Measurements from ENCODE around the gene NACAD. TPM values are rescaled to one million over a fixed set of nuclear protein-coding genes. Genes with fewer than 3 reads are reported as not detected.

Gene NACAD
- polyA plus RNA-seq, 1 donor from 2014 or later: 14.5 TPM

GRCh38 chr7:45084336-45084735 is 4.4 kb downstream of the NACAD start:
- Histone ChIP-seq H3K9me2 (ENCODE audit: insufficient read depth, low read length) (no peaks in the 10 kb centered on the region), H3K36me3 (ENCODE audit: insufficient read depth, low read length) (no peaks in the 10 kb centered on the region), H3K9ac (ENCODE audit: low read length) (no peak overlapping the region), H3K27ac (ENCODE audit: low read length) (no peak overlapping the region), H3K4me2 (ENCODE audit: low read length) (no peak overlapping the region), H3K27me3 (ENCODE audit: insufficient read depth, low read depth, low read length) (no peaks in the 10 kb centered on the region), H3K79me2 (replicated peaks; ENCODE audit: insufficient read depth, low read length) (peaks cover 26% of the 10 kb centered on the region), H4K20me1 (ENCODE audit: insufficient read depth) (no peaks in the 10 kb centered on the region), H3F3A (ENCODE audit: insufficient read depth, low read length, poor library complexity, severe bottlenecking) (no peaks in the 10 kb centered on the region), H3K9me3 (ENCODE audit: low read length) (no peaks in the 10 kb centered on the region), H2AFZ (ENCODE audit: low read depth, low read length) (no peak overlapping the region), H3K4me3 (ENCODE audit: low read length) (no peak overlapping the region)
- no peak for TF ChIP-seq EZH2 (IDR thresholded peaks at IDR 0.05; ENCODE audit: borderline replicate concordance, insufficient read depth, low read length, poor library complexity, severe bottlenecking)
- TF ChIP-seq RAD21 (conservative IDR thresholded peaks at IDR 0.05): no peak
- no peak for TF ChIP-seq MXI1 (conservative IDR thresholded peaks at IDR 0.05; ENCODE audit: poor library complexity, severe bottlenecking)
- TF ChIP-seq SMC3 (conservative IDR thresholded peaks at IDR 0.05; ENCODE audit: poor library complexity): no peak
- TF ChIP-seq TAF1 (IDR thresholded peaks at IDR 0.05; ENCODE audit: low read depth): no peak
- no peak for TF ChIP-seq REST (IDR thresholded peaks at IDR 0.05; ENCODE audit: borderline replicate concordance)
- TF ChIP-seq EP300 (conservative IDR thresholded peaks at IDR 0.05; ENCODE audit: poor library complexity, severe bottlenecking): no peak
- TF ChIP-seq POLR2AphosphoS5 (IDR thresholded peaks at IDR 0.05): no peak
- no peak for TF ChIP-seq CTCF (IDR thresholded peaks at IDR 0.05; ENCODE audit: poor library complexity, severe bottlenecking)

- Histone ChIP-seq H3K9me3 (ENCODE audit: low read length) (no peaks in the 10 kb centered on the region), H3K4me2 (ENCODE audit: low read length) (no peak overlapping the region), H3K9ac (ENCODE audit: low read length) (no peak overlapping the region), H4K20me1 (ENCODE audit: insufficient read depth) (no peaks in the 10 kb centered on the region), H3K4me3 (ENCODE audit: low read length) (no peak overlapping the region), H3K27ac (ENCODE audit: low read length) (no peak overlapping the region), H3K79me2 (replicated peaks; ENCODE audit: insufficient read depth, low read length) (peaks cover 15% of the 10 kb centered on the region), H3K36me3 (ENCODE audit: insufficient read depth, low read length) (peaks cover under 1% of the 10 kb centered on the region), H3K27me3 (ENCODE audit: insufficient read depth, low read depth, low read length) (no peaks in the 10 kb centered on the region), H2AFZ (ENCODE audit: low read depth, low read length) (no peak overlapping the region), H3F3A (ENCODE audit: insufficient read depth, low read length, poor library complexity, severe bottlenecking) (no peaks in the 10 kb centered on the region), H3K9me2 (ENCODE audit: insufficient read depth, low read length) (no peaks in the 10 kb centered on the region)
- no peak for TF ChIP-seq REST (IDR thresholded peaks at IDR 0.05; ENCODE audit: borderline replicate concordance)
- no peak for TF ChIP-seq TAF1 (IDR thresholded peaks at IDR 0.05; ENCODE audit: low read depth)
- TF ChIP-seq SMC3 (conservative IDR thresholded peaks at IDR 0.05; ENCODE audit: poor library complexity): no peak
- no peak for TF ChIP-seq EZH2 (IDR thresholded peaks at IDR 0.05; ENCODE audit: borderline replicate concordance, insufficient read depth, low read length, poor library complexity, severe bottlenecking)
- no peak for TF ChIP-seq MXI1 (conservative IDR thresholded peaks at IDR 0.05; ENCODE audit: poor library complexity, severe bottlenecking)
- no peak for TF ChIP-seq POLR2AphosphoS5 (IDR thresholded peaks at IDR 0.05)
- no peak for TF ChIP-seq EP300 (conservative IDR thresholded peaks at IDR 0.05; ENCODE audit: poor library complexity, severe bottlenecking)
- TF ChIP-seq CTCF (IDR thresholded peaks at IDR 0.05; ENCODE audit: poor library complexity, severe bottlenecking): no peak
- no peak for TF ChIP-seq RAD21 (conservative IDR thresholded peaks at IDR 0.05)
These were observed 5.9 kb downstream of the NACAD start for GRCh38 chr7:45082831-45083331.
